Limb (tissue), 2 donors: ENCODE measurements around the gene SRGAP2.
"Not testable (repeated sequence)": the region's sequence is repeated elsewhere in the genome, so short reads cannot be mapped to it uniquely, and the experiment has no call there.

Experiments
- DNase-seq, 2 donors: peaks; one replicate each; pipeline ENCODE4 v3.0.0-alpha.2; 2016; ENCODE audit errors: extremely low spot score in 2 of 2

SRGAP2 gene

DNA sequence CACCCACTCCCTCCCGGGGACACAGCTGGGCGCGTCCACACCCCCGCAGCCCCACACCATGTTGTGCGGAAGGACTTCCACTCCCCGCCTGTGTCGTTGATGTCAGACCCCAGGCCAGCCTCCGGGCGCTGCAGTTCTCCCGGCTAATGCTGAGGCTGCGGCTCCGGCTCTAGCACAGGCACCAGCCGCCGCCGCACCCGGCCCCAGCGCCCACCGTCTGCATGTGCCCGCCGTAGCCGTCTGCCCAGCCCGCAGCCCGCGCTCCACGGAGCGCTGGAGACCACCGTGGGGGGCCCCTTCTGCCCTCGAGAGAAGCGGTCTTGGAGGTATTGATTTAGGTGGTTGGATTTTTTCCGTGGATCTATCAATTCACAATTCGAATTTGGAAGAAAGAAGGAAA is 2.2 kb downstream of the SRGAP2 start:
- not testable (repeated sequence) for DNase-seq

DNA sequence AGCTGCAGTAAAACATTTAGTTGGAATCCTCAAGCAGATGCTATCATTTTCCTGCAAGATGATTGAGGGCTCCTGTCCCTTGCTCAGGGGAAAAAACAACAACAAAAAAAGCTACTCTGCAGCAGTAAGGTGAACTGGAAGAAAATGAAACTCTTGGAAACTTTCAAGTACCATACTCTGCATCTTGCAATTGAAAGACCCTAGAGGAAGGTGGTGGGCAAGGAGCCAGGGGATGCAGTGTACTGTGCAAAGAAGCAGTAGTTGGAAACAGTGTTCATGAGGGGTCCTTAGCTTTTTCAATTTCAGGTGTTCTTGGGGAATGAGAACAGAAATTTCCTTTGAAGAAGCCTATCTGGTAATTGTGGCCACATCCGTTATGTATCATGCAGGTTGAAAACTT is 7.5 kb downstream of the SRGAP2 start:
- DNase-seq, result peak in 1 of 2 donors; percentile 26

DNA sequence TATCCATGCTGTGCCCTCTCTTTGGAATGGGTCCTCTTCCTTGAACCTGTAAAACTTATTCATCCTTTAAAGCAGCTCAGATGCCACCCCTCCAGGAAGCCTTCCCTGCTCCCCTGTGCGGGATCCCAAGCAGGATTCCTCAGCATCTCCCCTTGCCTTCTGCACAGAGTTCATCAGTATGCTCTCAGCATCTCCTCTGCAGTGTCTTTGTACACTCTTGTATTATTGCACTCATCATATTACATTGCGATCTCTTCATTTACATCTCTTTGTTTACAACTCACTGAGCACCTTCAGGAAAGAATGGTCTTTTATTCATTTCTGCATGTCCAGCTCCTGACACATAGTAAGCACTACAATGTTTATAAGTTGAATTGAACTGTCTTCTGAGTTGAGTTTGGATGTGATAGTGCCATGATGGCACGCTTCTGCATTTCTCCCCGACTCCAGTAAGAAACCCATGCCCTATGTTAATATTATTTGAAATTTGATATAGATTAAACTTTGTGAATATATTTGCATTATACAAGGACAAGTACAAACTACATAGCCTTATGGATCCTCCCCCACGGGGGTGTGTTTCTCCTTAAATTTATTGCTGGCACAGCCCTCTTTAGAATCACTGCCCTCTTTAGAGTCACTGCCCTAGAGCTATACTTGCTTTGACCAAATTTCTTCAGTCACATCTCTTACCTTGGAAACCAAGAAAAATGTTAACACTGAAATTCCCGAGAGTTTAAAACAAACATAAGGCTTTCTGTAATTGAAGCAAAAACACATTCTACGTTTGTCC is 12.5 kb downstream of the SRGAP2 start:
- not testable (repeated sequence) for DNase-seq

DNA sequence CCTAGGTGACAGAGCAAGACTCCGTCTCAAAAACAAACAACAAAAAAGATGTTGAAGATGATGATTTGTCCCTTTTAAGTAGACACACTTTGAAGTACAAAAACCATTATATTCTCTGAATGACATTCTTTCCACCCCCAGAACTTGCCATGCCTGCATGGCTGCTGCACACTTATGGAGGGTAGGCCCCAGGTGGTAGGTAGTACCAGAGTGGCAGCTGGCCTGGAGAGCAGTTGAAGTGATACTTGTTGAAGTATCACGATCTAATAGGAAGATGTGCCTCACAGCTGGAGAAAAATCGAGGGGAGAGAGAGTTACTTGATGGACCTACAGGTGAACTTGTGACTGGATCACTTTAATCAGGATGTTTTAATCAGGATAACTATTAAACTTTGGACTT is 14.9 kb downstream of the SRGAP2 start:
- DNase-seq, result not testable (repeated sequence)

DNA sequence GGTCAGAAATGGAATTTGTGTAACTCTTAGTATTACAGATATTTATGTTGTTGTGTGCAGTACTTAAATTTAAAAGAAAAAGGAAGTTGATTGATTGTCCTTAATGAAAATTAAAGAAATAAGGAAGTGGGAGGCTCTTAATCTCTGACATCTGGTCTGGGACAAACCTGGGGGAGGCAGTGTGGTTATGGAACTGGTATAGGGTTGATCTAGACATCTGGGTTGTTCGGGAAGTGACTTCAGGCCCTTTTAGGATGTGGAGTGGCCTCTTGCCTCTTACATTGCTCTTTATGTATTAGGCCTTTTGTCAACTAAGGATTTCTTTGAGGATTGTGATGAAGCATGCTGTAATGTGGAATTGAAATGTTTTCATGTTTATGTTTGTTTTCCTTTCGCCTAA is 15.4 kb downstream of the SRGAP2 start:
- DNase-seq, result not testable (repeated sequence)

DNA sequence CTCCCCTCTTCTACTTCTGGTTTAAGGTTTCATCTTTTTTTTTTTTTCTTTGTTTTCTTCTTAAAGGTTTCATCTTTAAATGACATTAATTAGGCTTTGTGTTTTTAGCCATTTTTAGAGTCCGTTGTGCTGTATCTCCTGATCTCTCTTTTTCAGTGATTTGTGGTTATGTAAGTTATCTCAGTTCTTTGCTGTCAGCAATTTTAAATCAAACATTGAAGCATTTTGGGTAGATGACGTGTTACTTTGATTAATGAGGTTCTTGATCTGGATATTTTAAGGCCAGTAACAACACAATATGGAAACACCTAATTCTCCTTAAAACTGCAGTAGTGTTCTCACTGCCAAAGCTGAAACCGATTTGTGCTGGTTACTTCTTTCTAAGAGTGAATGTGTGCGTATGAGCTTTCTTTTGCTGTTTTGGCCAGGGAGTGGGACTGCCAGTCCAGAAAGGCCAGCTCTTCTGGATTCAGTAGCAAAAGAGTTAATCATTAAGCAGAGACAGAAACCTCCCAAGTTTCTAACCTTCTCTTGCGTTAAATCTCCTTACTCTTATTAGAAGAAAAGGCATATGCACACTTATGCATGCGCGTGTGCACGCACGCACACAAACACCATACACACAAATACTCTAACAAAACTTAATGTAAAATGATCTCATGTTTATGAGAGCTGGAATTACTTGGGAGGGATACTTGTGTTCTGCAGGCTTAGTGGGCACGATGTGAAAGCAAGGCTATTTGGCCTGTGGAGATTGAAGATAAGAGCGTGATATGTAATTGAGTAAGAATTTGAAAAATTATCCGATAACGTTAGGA is 16.4 kb downstream of the SRGAP2 start:
- not testable (repeated sequence) for DNase-seq

DNA sequence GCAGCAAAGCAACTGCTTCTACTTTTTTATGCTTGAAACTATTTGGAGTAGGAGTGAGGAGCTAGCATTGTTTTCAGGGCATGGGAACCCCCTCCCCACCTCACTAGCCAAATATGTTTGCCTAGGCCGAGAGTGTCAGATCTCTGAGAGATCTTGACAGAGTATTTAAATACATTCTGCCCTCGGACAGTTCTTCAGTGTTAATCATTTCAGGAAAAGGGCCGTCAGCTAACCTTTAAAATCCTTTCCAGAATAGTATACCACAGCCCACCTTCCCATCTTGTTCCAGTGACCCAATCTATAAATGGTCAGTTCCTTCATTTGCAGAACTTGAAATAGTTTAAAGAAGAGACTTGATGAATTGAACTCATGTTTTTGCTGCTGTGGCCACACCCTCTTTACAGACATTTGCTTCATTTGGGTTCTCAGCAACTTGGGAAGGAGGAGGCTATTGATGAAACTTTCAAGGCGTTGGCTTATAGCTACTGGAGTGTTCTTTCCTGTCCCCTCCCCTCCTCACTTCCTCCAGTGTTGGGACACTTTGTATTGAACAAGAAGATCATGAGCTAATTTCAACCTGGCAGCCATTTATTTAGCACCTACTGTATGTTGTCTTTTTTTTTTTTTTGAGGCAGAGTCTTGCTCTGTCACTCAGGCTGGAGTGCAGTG is 17.1 kb downstream of the SRGAP2 start:
- not testable (repeated sequence) for DNase-seq

DNA sequence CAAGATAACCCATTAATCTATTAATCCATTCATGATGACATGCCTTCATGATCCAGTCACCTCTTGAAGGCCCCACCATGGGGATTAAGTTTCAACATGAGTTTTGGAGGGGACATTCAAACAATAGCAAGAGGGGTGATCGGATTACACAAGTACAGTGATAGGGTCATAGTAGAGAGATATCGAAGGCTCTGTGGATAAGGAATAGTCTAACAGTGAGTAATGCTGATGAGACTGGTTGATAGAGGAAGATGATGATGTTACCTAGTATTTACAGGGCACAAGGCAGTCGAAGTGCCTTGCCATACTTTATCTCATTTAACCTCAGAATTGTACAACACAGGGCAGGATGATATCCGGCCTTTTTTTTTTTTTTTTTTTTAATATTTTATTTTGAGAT is 18.2 kb downstream of the SRGAP2 start:
- not testable (repeated sequence) for DNase-seq

DNA sequence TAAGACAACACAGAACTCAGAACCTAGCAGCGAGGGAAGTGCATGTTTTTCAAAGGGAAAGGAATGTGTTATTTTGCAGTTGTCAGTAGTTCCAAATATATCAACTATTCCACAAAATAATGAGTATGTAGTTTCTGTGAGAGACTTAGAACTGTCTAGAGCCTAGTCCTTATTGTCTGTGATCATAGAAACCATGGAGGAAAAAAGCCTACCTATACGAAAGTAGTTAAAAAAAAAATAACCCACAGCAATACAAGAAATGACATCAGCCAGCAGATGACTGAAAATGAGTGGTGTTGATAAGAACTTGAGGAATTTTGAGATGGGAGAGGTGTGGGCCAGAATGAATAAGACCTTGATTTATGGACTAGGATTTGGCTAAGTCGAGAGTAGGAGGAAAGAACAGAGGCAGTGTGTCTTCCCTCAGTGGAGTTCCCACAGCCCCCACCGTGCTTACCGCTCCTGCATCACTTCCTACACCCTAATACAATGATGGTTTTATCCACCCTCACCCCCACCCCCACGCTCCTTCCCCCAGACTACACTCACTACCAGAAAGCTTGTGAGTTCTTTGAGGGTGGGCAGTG is 20.9 kb downstream of the SRGAP2 start:
- DNase-seq, result not testable (repeated sequence)

DNA sequence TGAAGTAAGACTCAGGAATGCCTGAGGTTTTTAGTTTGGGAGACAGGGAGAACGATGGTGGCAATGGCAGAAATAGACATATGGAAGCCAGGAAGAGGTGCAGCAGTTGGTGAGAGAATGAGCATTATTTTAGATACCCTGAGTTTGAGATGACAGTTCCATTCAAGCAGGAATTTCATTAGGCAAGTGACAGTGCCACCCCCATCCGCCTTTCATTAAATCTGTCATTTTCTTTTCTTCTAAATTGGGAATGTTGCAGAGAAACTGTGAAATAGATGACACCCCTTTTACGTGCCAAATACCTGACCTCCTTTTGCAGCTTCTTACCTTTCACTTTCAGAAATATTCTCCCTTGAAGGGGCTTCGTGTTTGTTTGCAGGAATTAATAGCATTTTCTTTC is 22.0 kb downstream of the SRGAP2 start:
- DNase-seq, result not testable (repeated sequence)

DNA sequence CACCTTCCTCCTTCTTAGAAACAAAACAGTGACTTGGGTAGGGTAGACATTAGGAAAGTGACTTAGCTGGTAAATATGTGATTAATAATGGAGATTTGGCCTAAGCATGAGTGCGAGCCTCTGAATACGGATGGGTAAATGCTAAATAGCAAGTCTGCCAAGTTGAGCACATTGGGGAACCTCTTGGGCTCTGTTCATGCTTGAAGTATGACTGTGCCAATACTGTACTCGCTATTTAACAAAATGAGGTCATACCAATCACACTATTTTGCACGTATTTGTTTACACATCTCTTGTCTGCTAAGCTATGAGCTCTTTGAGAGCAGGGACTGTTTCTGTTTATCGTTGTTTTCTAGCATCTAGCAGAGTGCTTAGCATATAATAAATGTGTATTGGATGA is 23.5 kb downstream of the SRGAP2 start:
- DNase-seq, result not testable (repeated sequence)

DNA sequence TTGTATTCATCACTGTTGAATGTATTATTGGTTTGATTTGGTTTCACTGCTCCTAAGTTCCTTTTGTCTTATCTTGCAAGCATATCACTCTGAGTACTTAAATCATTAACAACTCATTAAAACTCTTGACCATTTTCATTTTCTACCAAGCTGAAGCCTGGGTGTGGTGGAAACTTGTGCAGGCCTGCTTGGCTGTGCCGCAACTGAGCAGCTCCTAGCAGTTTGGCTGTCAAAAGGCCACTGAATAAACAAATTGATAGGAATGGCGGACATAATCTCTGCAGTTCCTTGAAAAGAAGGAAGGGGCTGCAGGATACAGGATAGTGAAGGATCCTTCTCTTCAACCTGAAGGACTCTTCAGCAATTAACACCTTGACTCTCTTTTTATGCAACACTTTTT is 25.9 kb downstream of the SRGAP2 start:
- DNase-seq, result not testable (repeated sequence)

DNA sequence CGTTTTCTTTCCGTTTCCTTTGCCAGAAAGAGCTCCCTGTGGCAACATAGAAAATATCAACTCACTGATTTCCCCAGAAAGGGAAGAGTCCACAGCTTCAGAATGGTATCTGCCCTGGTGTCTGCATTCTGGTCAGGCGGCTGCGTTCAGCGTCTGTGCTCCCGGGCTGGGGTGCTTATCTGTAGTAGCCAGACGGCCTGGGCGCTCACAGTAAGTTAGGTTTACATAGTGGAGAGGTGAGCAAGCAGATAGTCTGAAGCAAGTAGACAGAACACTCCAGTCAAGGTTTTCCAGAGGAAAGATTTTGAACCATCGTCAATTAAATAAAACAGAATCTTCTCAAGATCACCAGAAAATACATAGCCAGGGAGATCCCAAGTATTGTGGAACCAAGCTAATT is 28.6 kb downstream of the SRGAP2 start:
- not testable (repeated sequence) for DNase-seq

DNA sequence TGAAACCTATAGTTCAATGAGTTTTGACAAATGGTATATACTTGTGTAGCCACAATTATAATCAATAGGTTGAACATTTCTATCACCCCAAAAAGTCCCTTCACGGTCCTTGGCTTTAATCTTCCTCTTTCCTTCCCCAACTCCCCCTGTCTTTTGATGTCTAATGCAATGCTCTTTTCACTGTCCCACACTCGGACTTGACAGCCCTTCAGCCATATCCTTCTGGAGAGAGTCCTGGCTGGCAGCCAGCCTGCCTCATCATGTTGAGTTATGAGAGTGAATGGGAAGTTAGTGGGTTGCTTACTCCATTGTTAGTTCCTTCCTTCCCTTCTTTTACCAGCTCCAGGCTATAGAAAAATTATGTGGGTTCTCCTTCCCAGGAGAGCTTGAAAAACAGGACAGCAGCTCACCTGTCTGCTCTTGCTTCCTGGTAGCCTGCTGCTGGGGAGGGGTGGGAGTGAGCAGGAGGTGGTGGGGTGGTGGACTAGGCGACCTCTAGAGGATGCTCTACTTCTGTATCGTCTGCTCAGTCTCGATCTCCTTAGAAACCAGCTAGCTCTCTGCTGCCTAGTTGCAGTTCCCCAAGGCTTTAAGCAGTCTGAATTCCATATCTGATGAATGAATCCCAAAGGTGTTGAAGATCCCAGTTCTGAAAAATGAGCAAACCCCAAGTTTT is 29.8 kb downstream of the SRGAP2 start:
- not testable (repeated sequence) for DNase-seq

DNA sequence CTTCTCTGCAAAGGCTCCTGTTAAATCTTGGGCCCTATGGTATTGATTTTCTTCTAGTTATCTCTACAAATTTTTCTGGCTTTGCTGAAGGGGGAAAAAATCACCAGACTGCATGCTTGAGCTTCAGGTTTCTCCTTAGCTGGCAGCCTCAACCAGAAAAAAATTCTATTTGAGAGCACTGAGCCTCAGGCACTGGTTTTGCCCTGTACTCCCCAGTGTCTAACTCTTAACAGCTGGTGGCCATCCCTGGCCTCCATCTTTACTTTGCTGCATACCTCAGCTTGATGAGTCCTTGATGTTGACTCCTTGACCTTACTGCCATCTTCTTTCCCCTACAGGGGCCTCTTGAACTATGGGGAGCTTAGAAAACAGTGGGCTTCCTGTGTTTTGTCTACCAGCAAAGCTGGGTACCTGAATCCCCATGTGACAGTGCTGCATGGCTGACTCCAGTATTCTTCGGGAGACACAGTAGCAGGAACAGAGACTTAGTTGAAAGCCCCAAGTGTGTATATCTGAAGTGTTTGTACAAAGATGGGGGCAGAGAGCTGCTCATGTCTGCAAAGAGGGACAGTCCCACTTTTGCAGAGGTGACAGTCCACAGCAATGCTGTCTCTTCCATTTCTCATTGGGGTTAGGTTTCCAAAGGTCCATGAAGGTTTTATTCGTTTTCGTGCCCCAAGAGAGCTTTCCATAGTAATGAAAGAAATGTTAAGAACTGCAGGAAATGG is 31.0 kb downstream of the SRGAP2 start:
- not testable (repeated sequence) for DNase-seq

DNA sequence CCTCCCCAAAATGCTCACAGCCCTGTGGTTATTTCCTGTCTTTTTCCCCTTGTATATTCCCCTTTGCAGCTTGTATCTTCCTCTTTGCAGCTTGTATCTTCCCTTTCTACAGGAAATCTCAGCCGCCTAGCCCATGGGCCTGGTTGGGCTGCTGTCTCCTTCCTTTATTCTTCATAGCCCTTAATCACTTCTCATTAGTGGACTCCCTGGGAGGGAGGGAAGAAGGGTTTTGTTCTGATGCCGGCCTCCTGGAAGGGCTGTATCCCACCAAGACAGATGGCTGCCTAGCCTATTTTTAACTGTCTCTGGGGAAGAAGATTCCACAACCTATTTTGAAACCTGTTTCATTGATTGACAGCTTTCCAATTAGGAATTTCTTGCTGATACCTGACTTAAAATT is 31.8 kb downstream of the SRGAP2 start:
- DNase-seq, result not testable (repeated sequence)

DNA sequence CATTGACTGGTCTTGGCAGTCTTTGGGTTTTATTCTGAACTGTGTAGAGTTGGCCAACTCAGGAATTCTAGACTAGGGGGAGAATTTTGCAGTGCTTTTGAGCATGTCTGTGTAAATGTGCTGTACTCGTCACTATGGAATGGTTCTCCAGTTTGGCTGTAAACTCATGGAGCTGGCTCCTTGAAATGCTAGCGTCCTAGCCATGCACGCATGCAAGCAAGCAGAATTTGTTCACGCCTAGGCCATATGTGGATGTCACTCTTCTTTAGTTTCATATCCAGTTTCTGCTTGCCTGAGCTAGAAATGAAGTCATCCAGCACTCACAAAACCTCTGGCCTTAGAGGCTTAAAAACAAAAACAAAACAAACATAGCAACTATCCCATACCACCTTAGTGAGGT is 36.9 kb downstream of the SRGAP2 start:
- peak in 1 of 2 donors; percentile 0 for DNase-seq

DNA sequence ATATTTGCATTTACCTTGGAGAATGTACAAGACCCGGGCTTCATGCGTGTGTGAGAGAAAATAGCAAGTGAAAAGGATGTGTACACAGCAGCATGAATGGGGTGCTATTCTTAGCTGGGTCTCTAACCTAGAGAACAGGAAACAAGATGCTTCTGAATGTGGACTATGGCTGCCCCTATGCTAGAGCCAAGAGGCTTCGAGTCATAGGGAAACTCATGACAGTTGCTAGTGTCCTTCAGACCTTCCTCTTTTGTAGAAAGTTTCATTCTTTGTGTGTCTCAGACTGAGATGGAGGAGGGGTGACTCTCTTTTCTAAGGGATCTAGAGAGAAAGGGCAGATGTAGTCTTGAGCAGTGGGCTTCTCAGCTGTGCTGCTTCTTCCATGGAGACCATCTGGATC is 40.0 kb downstream of the SRGAP2 start:
- DNase-seq, result not testable (repeated sequence)

DNA sequence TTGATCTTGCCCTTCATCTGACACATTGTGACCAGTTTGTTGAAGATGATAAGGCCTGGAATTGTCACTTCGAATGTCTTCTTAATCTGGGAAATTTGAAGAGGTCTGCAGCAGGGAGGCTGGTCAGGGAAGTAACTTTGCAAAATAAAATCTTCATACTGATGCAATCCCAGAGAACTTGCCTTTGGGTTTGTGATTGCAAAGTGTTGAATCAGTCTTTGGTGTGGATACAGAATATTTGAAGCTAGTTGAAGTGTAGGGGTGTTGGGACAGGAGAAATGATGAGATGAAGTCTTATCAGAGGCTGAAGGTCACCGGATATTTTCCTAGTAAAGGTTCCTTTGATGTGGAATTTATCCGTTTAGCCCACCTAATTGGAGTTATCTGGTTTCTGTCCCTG is 42.1 kb downstream of the SRGAP2 start:
- not testable (repeated sequence) for DNase-seq

DNA sequence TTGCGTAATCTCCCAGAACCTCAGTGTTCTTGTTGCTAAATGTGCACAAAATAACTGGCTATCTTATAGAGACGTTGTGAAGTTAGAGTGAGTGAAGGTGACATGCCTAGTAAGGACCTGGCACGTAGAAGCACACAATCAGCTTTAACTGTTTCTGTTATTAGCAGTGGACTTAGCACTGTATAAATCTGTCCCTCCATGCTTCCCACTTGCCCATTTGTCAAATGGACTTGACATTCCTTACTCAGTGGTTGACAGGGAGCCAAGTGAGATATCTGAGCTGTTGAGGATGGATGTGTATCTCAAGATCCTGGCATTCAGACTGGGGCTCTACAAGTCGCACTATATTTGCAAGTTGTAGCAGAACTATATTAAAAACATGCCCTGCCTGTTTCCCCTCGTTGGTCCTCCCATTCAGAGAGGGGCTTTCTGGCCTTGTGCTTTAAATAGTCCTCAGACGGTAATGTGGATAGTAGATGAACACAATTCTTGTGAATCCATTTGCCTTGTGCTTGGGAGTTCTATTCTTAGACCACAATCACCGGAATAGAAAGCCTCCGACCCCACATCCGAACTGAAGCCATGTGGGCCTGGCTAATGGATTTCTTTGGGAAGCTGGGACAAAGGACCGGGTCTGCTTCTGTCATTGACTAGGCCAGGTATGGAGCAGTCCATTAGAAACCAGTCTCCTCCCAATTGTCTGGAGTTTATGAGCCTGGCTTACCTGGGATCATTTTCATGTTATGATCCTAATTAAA is 43.0 kb downstream of the SRGAP2 start:
- DNase-seq, result not testable (repeated sequence)
